ENCODE data around the gene SRRM5. TPM values are rescaled to one million over a fixed set of nuclear protein-coding genes. Genes with fewer than 3 reads are reported as not detected.

SRRM5 gene
- total and polyA plus RNA-seq, 4 donors: 0.07 to 0.09 (median 0.09) TPM

DNA sequence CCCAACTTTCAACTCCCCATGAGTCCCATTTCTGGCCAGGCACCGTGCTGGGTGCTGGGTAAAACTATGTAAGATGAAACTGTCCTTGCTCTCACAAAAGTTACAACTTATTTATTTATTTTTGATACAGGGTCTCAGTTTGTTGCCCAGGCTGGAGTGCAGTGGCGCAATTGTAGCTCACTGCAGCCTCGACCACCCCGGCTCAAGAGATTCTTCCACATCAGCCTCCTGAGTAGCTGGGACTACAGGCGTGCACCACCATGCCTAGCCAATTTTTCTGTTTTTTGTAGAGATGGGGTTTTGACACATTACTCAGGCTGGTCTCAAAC, 40.6 kb downstream of the SRRM5 start:
- H3K4me1 ChIP-seq (ENCODE audit: control insufficient read depth in 4 of 4, insufficient read depth in 4 of 4, low read length in 3 of 4): peaks cover 0 to 4% (median 0%) of the 10 kb centered on the region in 4 donors
- no peak overlapping the region for H3K4me3 ChIP-seq (ENCODE audit: low read depth in 1 of 3, low read length in 3 of 3)
- H3K9ac ChIP-seq (ENCODE audit: low read depth in 1 of 2, low read length in 2 of 2): no peak overlapping the region
- TF ChIP-seq, protein P1, sequence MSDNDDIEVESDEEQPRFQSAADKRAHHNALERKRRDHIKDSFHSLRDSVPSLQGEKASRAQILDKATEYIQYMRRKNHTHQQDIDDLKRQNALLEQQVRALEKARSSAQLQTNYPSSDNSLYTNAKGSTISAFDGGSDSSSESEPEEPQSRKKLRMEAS (IDR thresholded peaks at IDR 0.05): no peak
- no peak for TF ChIP-seq TAF1 (conservative IDR thresholded peaks at IDR 0.05)
- TF ChIP-seq, protein P2, sequence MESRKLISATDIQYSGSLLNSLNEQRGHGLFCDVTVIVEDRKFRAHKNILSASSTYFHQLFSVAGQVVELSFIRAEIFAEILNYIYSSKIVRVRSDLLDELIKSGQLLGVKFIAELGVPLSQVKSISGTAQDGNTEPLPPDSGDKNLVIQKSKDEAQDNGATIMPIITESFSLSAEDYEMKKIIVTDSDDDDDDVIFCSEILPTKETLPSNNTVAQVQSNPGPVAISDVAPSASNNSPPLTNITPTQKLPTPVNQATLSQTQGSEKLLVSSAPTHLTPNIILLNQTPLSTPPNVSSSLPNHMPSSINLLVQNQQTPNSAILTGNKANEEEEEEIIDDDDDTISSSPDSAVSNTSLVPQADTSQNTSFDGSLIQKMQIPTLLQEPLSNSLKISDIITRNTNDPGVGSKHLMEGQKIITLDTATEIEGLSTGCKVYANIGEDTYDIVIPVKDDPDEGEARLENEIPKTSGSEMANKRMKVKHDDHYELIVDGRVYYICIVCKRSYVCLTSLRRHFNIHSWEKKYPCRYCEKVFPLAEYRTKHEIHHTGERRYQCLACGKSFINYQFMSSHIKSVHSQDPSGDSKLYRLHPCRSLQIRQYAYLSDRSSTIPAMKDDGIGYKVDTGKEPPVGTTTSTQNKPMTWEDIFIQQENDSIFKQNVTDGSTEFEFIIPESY (IDR thresholded peaks at IDR 0.05): no peak
- no peak for TF ChIP-seq RXRA (IDR thresholded peaks at IDR 0.05)
- TF ChIP-seq, protein P3, sequence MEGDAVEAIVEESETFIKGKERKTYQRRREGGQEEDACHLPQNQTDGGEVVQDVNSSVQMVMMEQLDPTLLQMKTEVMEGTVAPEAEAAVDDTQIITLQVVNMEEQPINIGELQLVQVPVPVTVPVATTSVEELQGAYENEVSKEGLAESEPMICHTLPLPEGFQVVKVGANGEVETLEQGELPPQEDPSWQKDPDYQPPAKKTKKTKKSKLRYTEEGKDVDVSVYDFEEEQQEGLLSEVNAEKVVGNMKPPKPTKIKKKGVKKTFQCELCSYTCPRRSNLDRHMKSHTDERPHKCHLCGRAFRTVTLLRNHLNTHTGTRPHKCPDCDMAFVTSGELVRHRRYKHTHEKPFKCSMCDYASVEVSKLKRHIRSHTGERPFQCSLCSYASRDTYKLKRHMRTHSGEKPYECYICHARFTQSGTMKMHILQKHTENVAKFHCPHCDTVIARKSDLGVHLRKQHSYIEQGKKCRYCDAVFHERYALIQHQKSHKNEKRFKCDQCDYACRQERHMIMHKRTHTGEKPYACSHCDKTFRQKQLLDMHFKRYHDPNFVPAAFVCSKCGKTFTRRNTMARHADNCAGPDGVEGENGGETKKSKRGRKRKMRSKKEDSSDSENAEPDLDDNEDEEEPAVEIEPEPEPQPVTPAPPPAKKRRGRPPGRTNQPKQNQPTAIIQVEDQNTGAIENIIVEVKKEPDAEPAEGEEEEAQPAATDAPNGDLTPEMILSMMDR (IDR thresholded peaks at IDR 0.05; ENCODE audit: low read depth, low read length, missing input control): no peak
- no peak for TF ChIP-seq NR2F2 (IDR thresholded peaks at IDR 0.05)
- no peak for TF ChIP-seq SP1 (IDR thresholded peaks at IDR 0.05)
- TF ChIP-seq, protein P4, sequence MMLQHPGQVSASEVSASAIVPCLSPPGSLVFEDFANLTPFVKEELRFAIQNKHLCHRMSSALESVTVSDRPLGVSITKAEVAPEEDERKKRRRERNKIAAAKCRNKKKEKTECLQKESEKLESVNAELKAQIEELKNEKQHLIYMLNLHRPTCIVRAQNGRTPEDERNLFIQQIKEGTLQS (IDR thresholded peaks at IDR 0.05): no peak
- TF ChIP-seq, protein P5, sequence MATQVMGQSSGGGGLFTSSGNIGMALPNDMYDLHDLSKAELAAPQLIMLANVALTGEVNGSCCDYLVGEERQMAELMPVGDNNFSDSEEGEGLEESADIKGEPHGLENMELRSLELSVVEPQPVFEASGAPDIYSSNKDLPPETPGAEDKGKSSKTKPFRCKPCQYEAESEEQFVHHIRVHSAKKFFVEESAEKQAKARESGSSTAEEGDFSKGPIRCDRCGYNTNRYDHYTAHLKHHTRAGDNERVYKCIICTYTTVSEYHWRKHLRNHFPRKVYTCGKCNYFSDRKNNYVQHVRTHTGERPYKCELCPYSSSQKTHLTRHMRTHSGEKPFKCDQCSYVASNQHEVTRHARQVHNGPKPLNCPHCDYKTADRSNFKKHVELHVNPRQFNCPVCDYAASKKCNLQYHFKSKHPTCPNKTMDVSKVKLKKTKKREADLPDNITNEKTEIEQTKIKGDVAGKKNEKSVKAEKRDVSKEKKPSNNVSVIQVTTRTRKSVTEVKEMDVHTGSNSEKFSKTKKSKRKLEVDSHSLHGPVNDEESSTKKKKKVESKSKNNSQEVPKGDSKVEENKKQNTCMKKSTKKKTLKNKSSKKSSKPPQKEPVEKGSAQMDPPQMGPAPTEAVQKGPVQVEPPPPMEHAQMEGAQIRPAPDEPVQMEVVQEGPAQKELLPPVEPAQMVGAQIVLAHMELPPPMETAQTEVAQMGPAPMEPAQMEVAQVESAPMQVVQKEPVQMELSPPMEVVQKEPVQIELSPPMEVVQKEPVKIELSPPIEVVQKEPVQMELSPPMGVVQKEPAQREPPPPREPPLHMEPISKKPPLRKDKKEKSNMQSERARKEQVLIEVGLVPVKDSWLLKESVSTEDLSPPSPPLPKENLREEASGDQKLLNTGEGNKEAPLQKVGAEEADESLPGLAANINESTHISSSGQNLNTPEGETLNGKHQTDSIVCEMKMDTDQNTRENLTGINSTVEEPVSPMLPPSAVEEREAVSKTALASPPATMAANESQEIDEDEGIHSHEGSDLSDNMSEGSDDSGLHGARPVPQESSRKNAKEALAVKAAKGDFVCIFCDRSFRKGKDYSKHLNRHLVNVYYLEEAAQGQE (IDR thresholded peaks at IDR 0.05): no peak
- no peak for TF ChIP-seq HNF4A (conservative IDR thresholded peaks at IDR 0.05)
- no peak for TF ChIP-seq EGR1 (IDR thresholded peaks at IDR 0.05; ENCODE audit: low read depth in 2 of 2)
- TF ChIP-seq RAD21 (IDR thresholded peaks at IDR 0.05): no peak
- TF ChIP-seq HNF4G (IDR thresholded peaks at IDR 0.05): no peak
- no peak for TF ChIP-seq YY1 (IDR thresholded peaks at IDR 0.05)
- no peak for TF ChIP-seq GABPA (IDR thresholded peaks at IDR 0.05 in 1 of 2, conservative IDR thresholded peaks at IDR 0.05 in 1 of 2)
- TF ChIP-seq FOXA1 (IDR thresholded peaks at IDR 0.05): no peak
- no peak for TF ChIP-seq FOXA2 (IDR thresholded peaks at IDR 0.05)
- DNase-seq (ENCODE audit: low spot score): no peak
- WGBS: 58% methylated on average over 5 of the region's 5 CpGs
- no peaks in the 10 kb centered on the region for H3K27me3 ChIP-seq (ENCODE audit: control insufficient read depth in 4 of 4, insufficient read depth in 4 of 4, low read length in 3 of 4)
- no peaks in the 10 kb centered on the region for H3K9me3 ChIP-seq (ENCODE audit: control insufficient read depth in 4 of 4, low read length in 3 of 4)
- peaks cover 0 to 11% (median under 1%) of the 10 kb centered on the region in 4 donors for H3K36me3 ChIP-seq (ENCODE audit: control insufficient read depth in 4 of 4, insufficient read depth in 3 of 4, low read depth in 1 of 4, low read length in 3 of 4)
- H3K27ac ChIP-seq (ENCODE audit: low read depth in 1 of 2, low read length in 2 of 2): no peak overlapping the region

Measured in liver (tissue), 9 donors.